Measurements from ENCODE around the gene SP7.
A peak's percentile ranks its signal among the peaks of the same experiment; 100 is the strongest.
"Not testable (repeated sequence)": the region's sequence is repeated elsewhere in the genome, so short reads cannot be mapped to it uniquely, and the experiment has no call there.

The SP7 gene

DNA sequence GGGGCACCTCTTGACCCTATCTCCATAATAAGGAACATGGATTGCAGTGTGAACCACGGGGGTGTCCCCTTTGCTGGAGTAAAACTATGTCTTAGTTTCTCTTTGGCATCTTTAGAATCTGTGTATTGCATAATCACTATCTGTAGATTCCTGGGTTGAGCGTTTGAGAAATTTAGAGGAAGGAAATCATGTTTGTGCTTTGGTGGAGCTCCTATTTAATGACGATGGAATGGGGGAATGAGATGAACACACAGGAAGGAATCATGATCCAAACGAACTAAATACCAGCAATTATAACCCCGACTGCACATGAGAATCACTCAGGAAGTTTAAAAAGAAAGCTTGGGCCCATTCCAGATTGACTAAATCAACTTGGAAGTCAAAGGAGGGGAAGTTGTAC, 38.0 kb downstream of the SP7 start:
- H3K4me3 ChIP-seq (ENCODE audit: low read depth, low read length), result no peak overlapping the region
- DNase-seq (ENCODE audit: low read depth), result peak; percentile 93
- TF ChIP-seq, protein P1, sequence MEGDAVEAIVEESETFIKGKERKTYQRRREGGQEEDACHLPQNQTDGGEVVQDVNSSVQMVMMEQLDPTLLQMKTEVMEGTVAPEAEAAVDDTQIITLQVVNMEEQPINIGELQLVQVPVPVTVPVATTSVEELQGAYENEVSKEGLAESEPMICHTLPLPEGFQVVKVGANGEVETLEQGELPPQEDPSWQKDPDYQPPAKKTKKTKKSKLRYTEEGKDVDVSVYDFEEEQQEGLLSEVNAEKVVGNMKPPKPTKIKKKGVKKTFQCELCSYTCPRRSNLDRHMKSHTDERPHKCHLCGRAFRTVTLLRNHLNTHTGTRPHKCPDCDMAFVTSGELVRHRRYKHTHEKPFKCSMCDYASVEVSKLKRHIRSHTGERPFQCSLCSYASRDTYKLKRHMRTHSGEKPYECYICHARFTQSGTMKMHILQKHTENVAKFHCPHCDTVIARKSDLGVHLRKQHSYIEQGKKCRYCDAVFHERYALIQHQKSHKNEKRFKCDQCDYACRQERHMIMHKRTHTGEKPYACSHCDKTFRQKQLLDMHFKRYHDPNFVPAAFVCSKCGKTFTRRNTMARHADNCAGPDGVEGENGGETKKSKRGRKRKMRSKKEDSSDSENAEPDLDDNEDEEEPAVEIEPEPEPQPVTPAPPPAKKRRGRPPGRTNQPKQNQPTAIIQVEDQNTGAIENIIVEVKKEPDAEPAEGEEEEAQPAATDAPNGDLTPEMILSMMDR (conservative IDR thresholded peaks at IDR 0.05; ENCODE audit: low read depth, low read length), result no peak

DNA sequence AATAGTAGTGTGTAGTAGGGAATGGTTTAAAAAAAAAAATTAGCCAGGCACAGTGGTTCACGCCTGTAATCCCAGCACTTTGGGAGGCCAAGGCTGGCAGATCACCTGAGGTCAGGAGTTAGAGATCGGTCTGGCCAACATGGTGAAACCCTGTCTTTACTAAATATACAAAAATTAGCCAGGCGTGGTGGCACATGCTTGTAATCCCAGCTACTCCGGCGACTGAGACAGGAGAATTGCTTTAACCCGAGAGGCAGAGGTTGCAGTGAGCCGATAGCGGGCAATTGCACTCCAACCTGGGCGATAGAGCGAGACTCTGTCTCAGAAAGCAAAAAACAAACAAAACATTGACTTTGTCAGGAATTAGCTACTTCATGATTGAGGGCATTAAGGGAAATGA, 39.0 kb downstream of the SP7 start:
- H3K4me3 ChIP-seq (ENCODE audit: low read depth, low read length); DNase-seq (ENCODE audit: low read depth): not testable (repeated sequence)

DNA sequence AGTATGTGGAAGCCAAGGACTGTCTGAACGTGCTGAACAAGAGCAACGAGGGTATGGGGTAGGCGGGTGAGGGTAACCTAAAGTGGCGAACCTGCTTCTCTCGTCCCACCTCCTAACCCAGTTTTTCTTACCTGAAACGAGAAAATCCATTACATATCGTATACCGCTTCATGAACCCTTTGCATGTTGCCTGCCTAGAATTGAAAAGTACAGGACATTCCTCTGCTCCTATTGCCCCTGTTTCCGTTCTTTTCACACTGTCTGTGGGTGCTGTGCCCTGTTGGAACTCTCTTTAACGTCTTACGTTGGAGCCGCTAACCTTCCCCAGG, 40.3 kb downstream of the SP7 start:
- H3K4me3 ChIP-seq (ENCODE audit: low read depth, low read length), result peak overlapping the region; percentile 95
- no peak for DNase-seq (ENCODE audit: low read depth)
- TF ChIP-seq, protein P1 (conservative IDR thresholded peaks at IDR 0.05; ENCODE audit: low read depth, low read length), result no peak

DNA sequence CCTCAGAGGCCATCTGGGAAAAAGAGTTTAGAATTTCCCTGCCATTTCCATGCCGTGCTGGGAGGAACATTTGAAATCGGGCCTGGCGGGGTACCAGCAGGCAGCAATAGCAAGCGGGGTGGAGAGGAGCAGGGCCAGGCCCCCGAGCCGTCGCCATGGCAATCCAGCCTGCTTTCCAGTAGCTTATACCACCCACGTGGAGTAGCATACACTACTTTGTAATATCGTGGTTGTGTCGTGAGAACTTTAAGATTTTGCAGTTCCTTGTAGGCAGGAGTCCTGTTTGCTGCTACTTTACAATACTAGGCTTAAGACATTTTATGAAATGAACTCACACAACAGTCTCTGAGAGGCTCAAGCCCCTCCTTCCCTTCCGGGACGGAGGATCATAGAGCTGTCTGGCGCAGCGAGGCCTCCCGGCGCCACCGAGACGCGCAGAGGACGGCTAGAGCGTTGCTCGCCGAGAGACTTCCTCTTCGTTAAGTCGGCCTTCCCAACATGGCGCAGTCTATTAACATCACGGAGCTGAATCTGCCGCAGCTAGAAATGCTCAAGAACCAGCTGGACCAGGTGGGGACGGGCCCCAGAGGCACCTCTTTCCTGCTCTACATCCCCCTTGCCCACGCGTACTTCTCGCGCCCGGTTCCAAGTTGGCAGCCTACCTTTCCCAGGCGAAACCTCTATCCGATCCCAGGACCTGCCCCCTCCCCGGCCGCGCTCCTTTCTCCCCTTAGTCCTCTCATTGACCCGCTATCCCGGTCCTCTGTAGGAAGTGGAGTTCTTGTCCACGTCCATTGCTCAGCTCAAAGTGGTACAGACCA, 40.9 kb downstream of the SP7 start, which contains the start of gene PFDN5:
Gene PFDN5 (plus strand): TSS at position 473 of the 821 bp plus-strand sequence. CDS start 26 bp downstream, at position 499.
- TF ChIP-seq, protein P1 (conservative IDR thresholded peaks at IDR 0.05; ENCODE audit: low read depth, low read length), result peak; percentile 32
- DNase-seq (ENCODE audit: low read depth), result peak; percentile 97
- peak within 1 kb of the TSS; percentile 95 for H3K4me3 ChIP-seq (ENCODE audit: low read depth, low read length)

DNA sequence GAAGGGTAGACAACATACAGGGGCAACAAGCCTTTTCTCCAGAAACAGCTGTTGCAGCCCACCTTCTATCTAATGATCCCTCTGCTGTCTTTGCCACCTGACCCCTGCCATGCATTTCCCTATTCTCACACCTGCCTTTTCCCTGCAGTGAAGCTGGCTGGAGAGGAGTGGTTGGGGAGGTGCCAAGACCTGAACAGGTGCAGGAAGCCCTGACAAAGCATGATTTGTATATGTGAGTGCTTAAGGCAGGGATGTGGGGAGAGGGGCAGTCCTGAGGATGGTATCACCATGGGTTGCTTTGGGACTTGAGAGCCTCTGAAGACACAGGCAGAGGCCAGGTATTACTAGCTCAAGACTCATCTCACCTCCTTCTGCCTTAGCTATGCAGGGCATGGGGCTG, 43.7 kb downstream of the SP7 start:
- TF ChIP-seq, protein P1 (conservative IDR thresholded peaks at IDR 0.05; ENCODE audit: low read depth, low read length), result no peak
- no peak for DNase-seq (ENCODE audit: low read depth)
- H3K4me3 ChIP-seq (ENCODE audit: low read depth, low read length), result no peak overlapping the region

DNA sequence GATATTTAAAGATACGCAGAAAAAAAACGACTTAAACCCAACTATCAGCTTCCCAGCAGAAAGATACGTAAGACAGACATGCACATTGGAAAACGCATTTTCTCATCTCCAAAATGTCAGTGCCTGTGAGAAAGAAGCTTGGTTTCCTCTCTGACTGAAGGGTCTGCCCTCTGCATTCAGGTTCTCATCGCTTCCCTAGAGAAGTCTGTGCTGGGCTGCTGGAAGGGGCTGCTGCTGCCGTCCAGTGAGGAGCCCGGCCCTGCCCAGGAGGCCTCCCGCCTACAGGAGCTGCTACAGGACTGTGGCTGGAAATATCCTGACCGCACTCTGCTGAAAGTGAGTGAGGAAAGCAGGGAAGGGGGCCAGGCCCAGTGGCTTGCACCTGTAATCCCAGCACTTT, 45.5 kb downstream of the SP7 start:
- TF ChIP-seq, protein P1 (conservative IDR thresholded peaks at IDR 0.05; ENCODE audit: low read depth, low read length), result peak; percentile 8
- peak; percentile 38 for DNase-seq (ENCODE audit: low read depth)
- H3K4me3 ChIP-seq (ENCODE audit: low read depth, low read length), result no peak overlapping the region

DNA sequence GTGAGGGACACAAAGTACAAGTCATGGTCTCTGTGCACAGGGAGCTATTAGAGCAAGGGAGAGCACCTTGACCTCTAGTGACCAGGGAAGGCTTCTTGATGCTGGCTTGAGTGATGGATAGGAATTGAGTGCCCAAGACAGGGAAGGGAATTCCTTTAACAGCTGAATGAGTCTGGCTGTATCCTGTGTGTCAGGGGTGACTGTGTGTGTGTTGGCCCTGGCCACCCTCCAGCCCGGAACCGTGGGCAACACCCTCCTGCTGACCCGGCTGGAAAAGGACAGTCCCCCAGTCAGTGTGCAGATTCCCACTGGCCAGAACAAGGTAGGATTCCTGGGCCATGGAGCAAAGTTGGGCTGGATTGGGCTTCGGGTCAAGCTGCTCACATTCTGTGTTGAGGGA, 46.3 kb downstream of the SP7 start:
- TF ChIP-seq, protein P1 (conservative IDR thresholded peaks at IDR 0.05; ENCODE audit: low read depth, low read length), result no peak
- no peak for DNase-seq (ENCODE audit: low read depth)

More for the DNA sequence above, 46.3 kb downstream of the SP7 start:
- H3K4me3 ChIP-seq (ENCODE audit: low read depth, low read length), result no peak overlapping the region

Data from choroid plexus epithelial cell (primary cell).